ENCODE data around the gene SH3GL2.

Gene SH3GL2

DNA sequence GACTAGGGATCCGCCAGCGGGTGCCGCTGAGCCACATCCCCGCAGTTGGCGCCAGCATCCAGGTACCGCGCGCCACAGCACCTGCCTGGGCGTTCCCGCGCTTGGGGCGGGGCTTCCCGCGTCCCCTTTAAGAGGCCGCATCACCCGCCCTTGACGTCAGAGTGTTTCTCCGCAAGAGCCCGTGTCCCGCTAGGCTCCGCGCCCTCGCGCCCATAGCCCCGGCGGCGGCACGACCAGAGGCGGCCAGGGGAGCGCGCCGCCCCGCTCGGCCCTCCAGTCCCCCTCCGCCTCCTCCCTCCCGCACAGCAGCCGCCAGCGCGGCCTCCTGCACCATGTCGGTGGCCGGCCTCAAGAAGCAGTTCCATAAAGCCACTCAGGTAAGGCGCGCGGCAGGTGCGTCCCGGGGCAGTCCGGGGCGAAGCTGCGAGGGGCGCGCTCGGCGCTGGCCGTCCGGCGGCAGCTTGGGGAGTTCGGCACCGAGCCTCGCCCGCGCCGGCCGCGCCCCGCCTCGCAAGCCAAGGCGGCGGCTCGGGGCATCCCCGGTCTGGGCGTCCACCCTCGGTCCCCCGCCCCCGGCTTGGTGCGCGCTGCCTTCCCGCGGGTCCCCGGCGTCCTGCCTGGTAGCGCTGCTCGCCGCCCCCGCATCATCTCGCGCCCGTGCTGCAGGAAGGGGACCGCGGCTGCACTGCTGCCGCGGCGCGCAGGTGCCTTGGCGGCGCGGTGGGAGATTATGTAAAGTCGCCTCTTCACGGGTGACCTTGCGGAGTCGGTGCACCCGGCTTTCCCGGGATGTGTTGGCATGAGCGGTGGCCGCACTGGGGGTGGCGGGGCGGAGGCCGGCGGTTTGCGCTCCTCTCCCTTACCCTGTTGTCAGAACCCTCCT is at the start of gene SH3GL2:
SH3GL2 (plus strand) TSS at position 156 of the 883 bp plus-strand sequence.
- DNase-seq (ENCODE audit: low read depth), result no peak

DNA sequence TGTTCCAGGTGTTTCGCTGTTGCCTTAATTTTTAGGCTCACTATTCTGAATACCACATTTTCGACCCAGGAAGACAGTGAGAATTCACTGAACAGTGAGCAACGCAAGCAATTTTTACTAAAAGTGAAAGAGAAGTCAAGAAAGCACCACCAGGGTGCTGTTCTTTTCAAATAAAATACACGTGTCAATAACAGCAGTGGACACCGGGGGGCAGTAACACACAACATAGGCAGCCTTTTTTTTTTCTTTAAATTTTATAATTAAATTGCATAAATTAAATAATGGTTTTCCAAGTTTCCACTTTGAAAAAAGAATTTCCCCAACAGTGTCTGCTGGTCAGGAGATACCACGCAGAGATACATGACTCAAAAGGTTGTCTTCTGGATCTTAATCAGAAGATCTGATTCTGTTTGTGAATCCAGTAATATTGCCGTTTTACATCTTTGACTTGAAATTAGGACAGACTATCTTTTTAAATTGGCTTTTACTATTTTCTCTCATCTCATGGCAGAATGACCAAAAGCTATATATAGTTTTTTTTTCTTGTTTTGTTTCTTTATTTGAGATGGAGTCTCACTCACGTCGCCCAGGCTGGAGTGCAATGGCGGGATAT is 47.1 kb upstream of the SH3GL2 start:
- DNase-seq (ENCODE audit: low read depth), result no peak

DNA sequence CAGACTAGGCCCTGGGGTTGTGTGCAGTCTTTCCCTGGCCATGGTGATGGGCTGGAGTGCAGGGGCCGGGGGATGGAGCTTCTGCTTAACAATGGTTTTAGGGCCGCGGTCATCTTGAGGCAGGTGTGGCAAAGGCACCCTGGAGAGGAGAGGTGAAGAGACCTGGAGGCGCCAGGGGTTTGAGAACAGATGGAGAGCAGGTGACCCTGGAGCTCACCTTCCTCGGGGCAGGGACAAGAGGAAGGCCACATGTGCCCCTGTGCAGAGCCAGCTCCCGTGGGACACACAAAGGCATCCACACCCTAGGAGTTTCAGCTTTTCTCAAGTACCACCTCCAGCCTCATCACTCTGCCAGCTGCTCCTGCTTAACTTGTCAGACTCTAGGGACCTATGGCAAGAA is 46.4 kb upstream of the SH3GL2 start:
- DNase-seq (ENCODE audit: low read depth), result no peak

DNA sequence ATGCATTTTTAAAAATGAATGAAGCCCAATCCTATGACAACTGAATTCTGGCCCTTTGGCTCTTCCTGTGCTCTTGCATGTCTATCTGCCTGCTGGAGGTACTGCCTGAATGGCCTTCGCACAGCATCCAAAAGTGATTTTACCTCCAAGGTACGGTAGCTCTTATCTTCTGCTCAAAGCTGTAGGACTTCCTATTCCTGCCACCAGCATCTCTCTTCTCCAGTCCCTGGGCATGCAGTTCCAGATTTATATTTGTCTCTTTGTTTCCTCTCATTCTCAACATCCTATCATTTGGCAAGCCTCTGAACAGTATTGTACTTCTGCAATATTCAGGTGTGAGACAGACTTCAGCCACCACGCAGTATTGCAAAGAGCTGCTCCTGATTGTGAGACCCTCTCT is 43.7 kb upstream of the SH3GL2 start:
- no peak for DNase-seq (ENCODE audit: low read depth)

DNA sequence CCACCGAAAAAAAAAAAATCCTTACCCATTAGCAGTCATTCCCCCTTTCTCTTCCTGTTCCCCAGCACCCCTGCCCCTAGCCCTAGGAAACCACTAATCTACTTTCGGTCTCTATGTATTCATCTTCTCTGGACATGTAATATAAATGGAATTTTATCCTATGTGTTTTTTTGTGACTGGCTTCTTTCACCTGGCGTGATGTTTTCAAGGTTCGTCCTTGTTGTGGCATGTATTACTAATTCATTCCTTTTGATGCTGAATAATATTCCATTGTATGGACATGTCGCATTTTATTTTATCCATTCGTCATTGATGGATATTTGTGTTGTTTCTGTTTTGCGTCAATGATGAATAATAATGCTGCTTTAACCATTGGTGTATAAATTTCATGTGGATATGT is 42.8 kb upstream of the SH3GL2 start:
- DNase-seq (ENCODE audit: low read depth), result no peak

DNA sequence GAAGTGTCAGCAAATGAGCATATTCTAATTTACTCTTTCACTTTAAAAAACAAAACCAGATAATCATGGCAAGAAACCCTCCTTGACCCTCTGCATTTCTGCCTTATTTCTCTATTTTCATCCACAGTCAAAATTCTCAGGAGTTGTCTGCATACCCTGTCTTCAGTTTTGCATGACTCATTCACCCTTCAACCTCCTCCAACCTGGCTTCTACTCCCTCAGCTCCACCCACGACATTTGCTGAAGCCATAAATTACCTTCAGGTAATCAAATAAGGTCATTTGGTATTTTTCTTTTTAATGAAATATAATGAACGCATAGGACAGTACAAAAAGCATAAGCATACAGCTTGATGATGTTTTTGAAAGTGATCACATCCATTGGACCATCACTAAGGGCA is 27.8 kb upstream of the SH3GL2 start:
- no peak for DNase-seq (ENCODE audit: low read depth)

DNA sequence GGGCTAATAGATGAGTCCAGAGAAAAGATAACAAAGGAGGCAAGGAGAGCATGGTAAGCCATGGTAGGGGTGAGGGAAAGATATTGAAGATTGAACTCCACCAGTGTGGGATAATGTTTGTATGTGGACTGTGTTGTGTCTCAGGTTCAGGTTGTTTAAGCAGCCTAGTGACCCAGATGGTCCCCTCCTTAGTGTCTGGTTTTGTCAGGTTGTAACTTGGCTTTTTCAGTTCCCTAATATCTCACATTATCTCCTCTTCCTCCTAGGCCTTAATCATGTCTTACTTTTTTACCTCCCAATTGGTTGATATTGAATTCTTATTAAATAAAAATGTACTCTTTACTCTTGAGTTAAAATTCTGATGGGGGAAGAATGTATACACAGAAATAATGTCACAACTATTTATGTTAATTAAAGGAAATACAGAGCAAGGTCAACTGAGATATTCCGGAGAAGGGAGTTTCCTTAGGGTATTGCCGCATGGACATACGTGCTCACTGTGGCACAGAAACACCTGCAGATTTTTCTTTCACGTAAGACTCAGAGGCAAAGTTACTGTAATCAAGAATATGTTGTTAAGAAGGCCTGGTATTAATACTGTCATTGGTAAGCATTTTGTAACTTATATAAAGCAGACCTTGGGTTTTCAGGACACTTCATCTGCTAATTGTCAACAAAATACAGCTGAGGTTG is 23.4 kb upstream of the SH3GL2 start:
- DNase-seq (ENCODE audit: low read depth), result no peak

DNA sequence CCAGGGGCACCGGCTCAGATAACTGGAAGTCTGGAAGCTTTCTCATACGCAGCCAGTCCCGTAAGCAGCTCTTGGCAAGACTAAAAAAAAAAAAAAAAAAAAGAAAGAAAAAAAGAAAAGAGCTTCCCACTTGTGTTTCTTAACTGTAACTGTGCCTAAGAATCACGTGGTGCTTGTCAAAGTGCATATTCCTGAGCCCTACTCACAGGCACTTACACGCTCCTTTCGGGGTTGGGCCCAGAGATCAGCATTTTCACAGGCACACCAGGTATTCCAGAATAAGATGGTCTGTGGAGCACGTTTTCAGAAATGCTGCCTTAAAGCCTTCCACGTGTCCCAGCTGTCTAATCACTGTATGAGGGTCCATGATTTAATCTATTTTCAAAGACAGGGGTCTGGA is 22.6 kb upstream of the SH3GL2 start:
- no peak for DNase-seq (ENCODE audit: low read depth)

DNA sequence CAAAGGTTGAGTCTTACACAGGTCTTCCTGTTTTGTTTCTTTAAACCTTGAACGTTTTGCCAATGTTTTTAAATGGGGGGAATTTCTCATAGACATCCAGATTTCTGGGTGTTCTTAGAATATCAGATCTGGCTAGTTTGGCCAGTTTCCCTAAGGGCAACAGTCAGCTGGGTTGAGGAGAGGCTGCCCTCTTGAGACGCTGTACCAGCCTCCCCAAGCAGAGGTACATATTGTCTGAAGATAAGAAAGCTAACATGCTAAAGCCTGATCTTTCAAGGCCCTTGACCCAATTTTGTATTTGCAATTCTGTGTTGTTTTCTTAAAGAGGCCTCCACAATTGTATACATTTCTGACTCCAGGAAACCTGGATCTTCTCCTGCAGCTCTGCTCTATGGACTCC is 21.9 kb upstream of the SH3GL2 start:
- no peak for DNase-seq (ENCODE audit: low read depth)

DNA sequence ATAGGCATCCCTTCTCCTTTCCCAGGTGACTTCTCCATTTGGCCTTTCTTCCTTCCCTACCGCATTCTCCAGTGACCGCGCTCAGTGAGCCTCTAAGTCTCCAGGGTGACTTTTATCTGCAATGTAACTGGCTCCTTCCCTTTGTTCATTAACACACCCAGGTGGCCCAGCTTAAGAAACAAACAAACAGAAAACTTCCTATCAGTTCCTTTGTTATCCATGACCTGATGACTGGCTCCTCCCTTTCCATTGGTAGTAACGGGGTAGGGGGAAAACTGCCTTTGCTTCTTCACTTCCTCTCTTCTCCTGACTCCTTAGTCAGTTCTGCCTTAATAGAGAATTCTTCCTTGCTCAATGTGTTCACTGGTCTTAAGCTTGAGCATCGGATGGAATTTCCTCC is 7.0 kb upstream of the SH3GL2 start:
- DNase-seq (ENCODE audit: low read depth), result no peak

DNA sequence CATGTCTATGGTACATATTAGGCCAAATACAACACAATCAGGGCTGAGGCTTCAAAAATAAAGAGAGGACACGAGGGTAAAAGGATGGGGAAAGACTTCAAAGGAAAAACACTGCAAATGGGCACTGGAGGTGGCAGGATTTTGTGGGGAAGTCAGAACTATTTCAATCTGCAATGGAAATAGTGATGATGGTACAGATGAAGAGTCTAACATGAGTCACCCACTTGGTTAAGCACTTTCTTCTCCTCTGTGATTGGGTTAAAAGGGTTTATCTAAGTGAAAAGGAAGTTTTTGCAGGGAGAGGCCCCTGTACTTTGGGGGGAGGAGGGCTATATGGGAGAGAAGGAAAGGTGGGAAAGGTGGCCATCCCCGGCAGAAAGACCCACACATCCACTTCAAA is 4.5 kb upstream of the SH3GL2 start:
- no peak for DNase-seq (ENCODE audit: low read depth)

DNA sequence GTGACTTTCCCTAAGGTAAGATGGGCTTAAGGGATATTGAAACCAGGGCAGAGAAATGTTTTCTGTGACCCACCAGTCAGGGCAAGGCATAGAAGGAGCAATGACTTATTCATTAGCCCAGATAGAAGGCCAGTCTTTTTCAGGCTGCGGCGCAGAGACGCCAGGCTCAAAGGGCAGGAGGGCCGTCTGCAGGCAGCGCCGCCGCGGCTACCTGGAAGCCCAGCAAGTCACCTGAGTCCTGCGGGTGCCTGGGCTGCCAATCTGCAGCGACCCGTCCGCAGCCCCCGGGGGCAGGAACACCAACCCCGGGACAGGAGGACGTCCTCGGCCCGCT is 322 bp upstream of the SH3GL2 start:
- DNase-seq (ENCODE audit: low read depth), result no peak

DNA sequence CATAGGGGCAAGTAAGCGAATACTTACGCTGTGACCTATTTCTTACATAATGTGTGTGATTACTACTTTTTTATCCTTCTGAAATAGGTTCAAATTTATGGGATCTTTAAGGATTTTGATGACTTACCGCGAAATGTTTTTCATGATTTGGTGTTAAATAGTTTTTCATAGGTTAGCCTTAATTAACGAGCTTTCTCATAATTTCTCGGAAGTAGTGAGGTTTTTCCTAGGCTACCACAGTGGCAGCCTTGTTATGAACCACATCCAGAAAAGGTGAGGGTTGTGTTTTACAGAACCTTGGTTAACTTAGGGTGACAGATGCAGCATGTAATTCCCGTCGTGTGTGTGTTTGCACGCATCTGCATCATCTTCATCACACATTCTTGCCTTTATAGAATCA is 1.3 kb downstream of the SH3GL2 start:
- DNase-seq (ENCODE audit: low read depth), result no peak

DNA sequence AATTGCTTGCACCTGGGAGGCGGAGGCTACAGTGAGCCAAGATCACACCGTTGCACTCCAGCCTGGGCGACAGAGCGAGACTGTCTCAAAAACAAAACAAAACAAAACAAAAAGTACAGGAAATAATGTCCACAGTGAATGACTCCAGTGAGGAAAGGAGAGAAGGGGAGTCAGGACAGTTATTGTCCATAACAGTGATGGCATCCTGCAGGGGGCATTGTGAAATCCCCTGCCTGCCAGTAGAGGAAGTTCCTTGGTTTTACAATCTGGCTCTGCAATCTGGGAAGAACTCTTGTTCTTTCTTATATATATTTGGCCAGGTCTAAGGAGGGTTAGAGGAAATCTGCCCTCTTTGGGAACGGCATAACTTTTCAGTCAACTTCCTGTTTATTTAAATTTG is 8.2 kb downstream of the SH3GL2 start:
- DNase-seq (ENCODE audit: low read depth), result no peak

DNA sequence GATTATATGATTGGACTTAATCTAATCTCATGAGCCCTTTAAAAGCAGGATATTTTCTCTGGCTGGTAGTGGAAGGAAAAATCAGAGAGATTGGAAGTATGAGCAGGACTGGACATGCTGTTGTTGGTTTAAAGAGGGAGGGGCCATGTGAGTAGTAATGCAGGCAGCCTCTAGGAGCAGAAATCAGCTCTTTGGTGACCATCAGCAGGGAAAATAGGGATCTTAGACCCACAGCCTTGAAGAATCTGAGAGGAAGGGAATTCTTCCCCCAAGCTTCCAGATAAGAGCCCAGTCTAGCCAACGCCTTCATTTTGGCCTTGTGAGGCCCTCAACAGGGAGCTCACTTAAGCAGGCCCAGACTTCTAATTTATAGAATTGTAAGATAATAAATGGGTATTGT is 9.5 kb downstream of the SH3GL2 start:
- DNase-seq (ENCODE audit: low read depth), result no peak

DNA sequence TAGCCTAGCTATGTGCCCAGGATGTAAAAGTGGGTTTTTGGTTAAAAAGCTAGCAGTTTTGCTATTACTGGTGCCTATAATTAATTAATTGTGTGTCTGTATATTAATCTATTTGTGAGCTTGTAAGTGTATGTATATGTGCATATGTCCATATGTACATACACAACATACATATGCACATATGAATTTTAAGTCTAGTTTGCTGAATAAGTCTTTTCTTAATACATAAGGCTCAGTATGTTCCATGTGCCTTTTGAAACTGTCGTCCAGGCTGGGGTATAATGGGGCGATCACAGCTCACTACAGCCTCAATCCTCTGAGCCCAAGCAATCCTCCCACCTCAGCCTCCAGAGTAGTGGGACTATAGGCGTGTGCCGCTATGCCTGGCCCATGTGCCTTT is 10.1 kb downstream of the SH3GL2 start:
- no peak for DNase-seq (ENCODE audit: low read depth)

DNA sequence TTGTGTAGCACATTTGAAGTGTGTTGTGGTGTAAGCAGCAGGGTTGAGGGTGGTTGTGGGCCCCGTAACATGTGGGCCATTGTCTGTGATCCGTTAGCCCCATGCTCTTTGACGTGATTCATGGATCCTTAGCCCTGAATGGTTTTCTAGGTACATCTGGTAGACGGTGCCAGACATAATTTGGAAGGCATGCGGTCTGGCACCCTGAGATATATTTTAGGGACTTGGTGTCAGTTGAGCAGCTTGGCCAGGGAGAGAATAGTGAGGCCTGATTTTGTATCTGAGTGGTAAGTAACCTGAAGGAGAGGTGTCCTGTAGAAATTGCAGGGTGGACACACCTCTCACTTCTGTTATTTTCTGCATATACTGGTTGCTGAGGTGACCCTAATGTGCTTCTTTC is 10.9 kb downstream of the SH3GL2 start:
- no peak for DNase-seq (ENCODE audit: low read depth)

DNA sequence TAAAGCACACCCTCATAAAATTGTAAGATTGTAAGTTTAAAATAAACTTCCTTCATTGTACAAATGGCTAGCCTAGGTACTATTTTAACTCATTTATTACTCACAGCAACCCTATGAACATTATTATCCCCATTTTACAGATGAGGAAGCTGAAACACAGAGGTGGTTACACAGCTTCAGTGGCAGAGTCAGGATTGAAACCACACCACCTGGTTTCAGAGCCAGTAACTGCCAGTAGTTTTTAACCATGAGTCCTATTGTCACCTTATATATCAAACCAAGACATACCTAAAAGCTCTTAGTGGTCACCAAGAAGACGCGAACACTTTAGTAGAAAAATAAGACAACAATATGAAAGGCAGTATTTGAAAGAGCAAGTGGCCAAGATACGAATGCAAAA is 16.1 kb downstream of the SH3GL2 start:
- DNase-seq (ENCODE audit: low read depth), result no peak

DNA sequence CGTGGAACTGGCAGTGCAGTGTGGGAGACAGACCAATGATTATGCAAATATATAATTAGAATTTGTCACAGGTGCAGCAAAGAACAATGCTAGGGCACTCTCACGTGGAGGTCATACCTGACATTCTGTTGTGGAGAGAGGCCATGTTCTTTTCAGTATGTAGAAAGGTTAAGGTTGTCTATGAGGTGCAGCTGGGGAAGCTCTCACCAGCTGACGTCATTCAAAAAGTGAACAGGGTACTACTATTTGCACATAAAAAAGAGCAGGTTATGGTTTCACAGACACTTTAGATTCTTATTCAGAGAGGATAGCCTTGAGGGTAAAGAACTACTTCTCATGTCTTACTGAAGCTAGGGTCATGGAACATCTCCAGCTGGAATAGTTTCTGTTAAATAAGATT is 19.1 kb downstream of the SH3GL2 start:
- DNase-seq (ENCODE audit: low read depth), result no peak

DNA sequence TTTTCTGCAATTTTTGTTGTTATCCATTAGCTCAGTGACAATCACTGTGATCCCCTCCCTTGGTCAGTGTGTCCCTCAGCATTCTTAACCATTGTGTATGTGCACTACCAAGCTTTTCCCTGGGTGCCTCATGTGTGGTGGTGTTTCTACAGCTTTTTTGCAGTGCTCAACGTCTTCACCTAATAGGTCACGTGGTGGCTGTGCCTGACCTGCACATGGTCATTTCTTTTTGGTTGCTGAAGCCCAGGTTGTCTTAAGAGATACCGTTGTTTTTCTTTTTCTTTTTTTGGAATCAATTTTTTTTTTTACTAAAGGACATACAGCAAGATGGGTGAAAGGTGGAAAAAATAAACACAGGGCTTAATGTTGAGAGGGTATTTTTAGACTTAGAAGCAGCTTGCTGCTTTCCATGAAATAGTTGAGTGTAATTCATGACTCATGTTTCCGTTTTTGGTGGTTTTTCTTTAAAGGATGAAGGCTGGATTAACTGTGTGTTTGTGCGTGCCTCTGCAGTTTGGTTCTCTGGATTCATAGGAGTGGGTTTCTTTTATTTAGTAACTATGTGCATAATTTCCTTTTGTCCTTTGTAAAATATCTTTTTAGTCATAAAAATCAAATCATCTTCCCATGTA is 22.2 kb downstream of the SH3GL2 start:
- DNase-seq (ENCODE audit: low read depth), result no peak

DNA sequence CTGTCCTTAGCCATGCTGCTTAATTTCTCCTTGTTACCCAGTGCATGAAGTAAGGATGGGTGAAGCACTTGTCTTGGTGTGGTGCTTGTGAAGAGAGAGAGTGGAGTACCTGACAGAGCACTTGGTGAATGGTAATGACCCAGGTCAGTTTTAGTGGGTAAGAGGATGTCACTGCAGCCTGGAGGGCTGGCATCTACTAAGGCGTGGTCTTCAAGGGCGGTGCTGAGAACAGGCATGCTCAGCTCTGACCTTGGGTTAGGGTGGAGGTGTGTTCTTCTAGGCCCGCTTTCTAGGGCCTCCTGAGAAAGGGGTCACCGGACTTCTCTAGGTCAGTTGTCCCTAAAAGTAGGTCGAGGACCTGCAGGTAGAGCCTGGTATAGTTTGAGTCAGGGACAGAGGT is 25.7 kb downstream of the SH3GL2 start:
- DNase-seq (ENCODE audit: low read depth), result no peak

DNA sequence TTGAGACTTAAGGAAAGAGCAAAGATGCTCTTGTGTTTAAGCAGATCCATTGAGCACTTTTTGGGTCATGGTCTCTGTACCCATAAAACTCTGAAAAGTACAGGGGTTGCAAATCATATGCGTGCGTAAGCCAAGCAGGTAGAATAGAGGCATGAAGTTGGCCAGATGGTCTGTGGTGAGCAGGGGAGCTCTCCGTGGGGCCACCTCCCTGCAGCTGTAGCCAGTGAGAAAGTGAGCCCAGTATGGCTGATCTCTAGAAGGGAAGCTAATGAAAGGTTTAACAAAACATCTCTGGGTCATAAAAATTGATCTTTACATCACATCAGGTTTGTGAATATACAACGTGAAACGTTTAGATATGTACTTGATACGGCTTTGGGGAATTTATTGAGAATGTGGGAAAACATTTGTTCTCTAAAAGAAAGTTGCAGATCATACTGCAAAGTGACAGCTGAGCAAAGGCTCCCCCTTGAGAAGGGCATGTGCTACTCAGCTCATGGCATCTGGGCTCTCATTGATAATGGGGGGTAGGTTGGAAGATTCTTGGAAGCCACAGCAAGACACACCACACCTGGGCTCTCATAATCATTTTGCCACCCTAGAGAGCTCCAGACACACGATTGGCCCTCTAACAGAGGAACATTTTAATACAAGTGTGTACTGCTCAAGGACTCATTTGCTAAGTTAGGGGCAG is 30.6 kb downstream of the SH3GL2 start:
- no peak for DNase-seq (ENCODE audit: low read depth)

Measured in activated gamma-delta T cell treated with anti-CD3 and anti-CD28 coated beads, Interleukin-2, amount 50 U/mL, for 16 hours (primary cell).